ENCODE measurements around the gene MRPL18.
A peak's percentile ranks its signal among the peaks of the same experiment; 100 is the strongest.
"Not testable (repeated sequence)": the region's sequence is repeated elsewhere in the genome, so short reads cannot be mapped to it uniquely, and the experiment has no call there.

The MRPL18 gene

DNA sequence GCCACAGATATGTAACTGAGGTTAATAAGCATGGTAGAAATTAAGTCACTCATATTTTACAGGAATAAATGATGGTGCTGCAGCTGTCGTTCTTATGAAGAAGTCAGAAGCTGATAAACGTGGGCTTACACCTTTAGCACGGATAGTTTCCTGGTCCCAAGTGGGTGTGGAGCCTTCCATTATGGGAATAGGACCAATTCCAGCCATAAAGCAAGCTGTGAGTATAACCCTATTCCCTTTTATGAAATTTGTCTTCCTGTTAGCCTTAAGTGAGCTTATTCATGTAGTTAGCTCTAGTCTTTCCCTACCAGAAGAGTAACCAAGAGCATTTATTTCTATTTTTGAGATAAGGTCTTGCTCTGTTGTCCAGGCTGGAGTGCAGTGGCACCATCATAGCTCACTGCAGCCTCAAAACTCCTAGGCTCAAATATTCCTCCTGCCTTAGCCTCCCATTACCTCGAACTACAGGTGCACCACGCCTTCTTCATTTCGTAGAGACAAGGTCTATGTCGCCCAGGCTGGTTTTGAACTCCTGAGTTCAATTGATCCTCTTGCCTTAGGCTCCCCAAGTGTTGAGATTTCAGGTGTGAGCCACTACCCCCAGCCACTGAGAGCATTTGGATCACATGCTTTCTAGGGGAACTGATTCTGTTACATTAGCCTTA lies 12.9 kb upstream of the MRPL18 start:
- DNase-seq: no peak

DNA sequence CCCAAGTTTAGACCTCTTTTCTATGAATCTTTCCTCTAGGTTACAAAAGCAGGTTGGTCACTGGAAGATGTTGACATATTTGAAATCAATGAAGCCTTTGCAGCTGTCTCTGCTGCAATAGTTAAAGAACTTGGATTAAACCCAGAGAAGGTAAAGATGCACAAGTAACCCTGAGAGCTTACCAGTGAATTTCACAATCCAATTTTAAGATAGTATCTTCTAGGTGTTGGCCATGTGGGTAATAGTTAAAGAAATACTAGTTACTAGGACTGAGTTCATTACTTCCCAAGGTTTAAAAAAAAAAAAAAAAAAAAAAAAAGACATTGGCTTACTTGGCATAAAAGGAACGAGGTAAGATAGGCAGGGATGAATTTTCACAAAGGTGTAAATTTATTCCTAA lies 12.1 kb upstream of the MRPL18 start:
- no peak for DNase-seq

DNA sequence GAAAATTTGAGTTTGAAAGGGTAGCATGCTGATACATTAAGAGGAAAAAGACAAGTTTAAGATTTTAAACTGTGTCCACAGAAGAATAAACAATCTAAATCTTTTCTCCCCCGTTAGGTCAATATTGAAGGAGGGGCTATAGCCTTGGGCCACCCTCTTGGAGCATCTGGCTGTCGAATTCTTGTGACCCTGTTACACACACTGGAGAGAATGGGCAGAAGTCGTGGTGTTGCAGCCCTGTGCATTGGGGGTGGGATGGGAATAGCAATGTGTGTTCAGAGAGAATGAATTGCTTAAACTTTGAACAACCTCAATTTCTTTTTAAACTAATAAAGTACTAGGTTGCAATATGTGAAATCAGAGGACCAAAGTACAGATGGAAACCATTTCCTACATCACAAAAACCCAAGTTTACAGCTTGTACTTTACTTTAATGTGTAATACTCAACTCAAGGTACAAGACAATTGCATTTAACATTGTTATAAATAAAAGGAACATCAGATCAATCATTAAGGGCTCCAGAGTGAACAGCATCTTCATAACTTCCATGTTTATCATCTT lies 11.6 kb upstream of the MRPL18 start:
- no peak for DNase-seq

DNA sequence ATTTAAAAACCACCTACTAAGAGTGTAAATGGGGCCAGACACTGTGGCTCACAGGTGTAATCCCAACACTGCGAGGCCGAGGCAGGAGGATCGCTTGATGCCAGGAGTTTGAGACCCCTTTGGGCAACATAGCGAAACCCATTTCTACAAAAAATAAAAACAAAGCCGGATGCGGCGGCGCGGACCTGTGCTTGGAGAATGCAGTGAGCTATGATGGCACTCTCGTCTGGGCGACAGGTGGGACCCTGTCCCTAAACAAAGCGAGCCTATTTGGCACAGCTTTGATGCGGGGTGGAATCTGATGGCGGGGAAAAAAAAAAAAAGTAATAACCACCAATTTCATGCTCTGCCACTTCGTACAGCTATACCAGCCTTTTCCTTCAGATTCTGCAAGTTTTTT lies 2.0 kb upstream of the MRPL18 start:
- DNase-seq: peak; percentile 21

DNA sequence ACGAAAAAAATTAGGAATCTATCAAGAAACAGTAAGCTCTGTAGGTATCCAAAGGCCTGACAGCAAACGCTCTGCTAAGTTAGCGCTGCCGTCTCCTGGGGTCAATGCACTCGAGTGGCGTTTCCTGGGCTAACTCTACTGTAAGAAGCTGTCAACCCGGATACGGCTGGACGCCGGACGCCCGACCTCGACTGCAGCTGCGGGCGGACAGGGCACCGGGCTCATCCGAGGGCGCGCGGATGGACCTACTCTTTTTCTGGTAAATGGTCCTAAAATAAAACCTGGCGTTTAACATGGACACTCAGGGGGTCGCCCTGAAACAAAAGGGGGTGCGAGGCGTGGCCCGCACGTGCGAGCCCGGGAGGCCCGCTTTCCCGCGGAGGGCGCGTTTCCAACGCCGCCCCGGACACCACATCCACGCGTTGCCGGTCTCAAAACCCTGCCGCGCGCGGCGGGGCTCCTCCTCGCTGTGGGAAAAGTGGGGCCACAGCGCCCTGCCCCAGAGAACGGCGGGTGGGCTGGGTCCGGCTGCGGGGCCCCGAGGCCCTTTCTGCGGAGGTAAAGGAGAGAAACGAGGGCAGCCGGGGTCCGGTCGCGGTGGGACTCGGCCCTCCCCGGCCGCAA lies 1.4 kb upstream of the MRPL18 start:
- DNase-seq: peak; percentile 20

DNA sequence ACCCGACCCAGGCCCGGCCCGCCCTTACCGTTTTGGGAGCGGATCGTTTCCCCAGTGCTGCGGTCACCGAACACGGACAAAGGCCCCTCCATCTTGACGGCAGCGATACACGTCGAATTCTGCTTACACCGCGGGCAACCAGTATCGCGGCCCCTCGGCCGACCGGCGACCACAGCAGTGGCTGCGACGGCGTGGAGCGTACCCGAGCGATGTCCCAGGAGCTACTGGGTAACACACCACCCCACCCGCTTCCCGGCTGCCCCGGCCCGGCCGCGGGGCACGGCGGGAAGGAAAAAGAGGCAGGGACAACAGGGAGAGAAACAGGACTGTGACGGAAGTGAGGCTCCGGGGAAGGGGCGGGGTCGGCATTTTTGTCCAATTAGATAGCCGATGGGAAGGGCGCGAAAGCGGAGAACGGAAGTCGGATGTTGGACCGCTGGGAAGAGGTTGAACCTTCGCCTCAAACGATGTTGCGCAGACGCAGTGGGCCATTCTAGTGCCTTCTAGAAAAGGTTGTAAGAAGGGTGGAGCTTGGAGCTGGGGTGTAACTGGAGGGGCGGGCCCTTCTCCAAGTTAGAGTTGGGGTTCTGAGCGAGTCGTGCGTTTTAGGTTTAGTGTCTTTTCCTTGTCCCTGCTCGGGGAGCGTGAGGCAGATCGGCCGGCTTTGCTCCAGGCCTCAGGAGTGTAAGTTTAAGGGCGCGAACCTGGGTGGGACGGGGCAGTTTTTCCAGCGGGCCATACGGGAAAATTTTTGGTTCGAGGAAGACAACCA lies 704 bp upstream of the MRPL18 start, which contains the start of gene TCP1:
TSS of gene TCP1 (minus strand) at position 226 of the 772 bp plus-strand sequence. CDS start at position 92, 134 bp downstream.
- peak; percentile 100 for DNase-seq

DNA sequence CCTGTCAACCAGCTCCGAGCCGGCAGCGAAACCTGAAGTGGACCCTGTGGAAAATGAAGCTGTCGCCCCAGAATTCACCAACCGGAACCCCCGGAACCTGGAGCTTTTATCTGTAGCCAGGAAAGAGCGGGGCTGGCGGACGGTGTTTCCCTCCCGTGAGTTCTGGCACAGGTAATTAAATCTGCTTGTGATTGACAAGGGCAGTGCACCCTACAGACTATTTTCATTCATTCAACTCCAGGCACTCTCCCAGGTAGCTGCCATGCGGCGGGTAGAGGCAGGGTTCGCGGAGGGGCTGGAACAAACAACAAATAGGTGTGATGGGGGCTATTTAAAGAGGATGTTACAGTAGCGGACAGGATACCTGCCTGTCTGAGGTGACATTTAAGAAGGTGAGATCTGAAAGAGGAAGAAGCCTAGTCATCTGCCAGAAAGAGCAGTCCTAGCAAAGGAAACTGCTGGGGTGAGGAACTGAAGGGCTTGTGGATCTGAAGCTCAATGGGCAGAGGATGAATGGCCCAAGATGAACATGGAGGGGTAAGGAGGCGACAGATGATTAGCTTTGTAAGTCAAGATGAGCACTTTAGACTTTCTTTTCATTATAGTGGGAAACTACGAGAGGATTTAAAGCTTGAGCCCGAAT lies 810 bp downstream of the MRPL18 start:
- DNase-seq: peak; percentile 9

DNA sequence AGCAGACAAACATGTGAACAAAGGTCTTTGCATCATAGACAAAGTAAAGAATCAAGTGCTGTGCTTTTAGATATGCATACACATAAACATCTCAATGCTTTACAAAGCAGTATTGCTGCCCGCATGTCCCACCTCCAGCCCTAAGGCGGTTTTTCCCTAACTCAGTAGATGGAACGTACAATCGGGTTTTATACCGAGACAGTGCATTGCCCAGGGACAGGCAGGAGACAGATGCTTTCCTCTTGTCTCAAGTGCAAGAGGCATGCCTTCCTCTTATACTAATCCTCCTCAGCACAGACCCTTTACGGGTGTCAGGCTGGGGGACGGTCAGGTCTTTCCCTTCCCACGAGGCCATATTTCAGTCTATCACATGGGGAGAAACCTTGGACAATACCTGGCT lies 4.7 kb downstream of the MRPL18 start:
- DNase-seq: not testable (repeated sequence)

DNA sequence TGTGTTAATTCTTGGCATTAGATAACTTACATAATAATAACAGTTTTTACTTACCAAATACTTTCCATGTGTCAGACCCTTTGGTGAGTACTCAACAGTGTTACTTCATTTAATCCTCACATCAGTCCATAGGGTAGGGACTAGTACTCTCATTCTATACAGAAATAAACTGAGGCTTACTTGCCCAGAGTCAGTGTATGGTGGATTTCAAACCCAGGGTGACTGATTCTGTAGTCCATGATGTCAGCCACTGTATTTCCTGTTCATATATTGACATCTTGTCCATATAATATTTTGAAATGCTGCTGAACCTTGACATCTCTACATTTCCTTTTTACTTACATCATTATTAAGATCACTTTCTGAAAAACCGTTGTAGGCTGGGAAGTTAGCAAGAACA lies 7.3 kb downstream of the MRPL18 start:
- no peak for DNase-seq

DNA sequence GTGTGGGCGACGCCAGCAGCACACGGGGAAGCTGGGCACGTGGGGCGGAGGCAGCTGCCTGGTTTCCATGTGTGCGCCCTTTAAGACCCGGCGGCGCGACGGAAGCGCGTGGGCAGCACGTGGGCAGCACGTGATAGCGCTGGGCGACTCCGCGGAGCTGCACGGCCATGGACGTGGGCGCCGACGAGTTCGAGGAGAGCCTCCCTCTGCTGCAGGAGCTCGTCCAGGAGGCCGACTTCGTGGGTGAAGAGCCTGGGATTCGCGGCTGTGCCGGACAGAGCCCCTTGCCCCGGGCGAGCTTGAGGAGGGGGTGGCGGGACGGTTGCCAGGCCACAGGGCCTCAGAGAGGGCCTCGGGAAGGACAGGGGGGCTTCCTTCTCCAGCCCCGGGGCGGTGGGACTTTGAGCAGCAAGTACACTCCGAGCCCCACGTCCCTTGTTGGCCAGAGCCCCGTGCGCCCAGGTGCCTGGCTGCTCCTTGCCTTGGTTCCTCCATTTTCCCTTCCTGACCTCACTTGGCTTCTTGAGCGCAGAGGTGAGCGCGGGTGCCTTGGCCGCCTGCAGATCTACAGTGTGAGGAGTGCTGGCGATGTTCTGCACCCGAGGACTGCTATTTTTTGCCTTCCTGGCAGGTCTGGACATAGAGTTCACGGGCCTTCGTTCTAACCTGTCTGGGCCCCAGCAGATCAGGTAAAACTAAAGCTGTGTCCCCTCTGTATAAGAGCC lies 10.0 kb downstream of the MRPL18 start, which contains the start of gene PNLDC1:
TSS of gene PNLDC1 (plus strand) at position 136 of the 725 bp plus-strand sequence. CDS start at position 168, 32 bp downstream.
- no peak for DNase-seq

DNA sequence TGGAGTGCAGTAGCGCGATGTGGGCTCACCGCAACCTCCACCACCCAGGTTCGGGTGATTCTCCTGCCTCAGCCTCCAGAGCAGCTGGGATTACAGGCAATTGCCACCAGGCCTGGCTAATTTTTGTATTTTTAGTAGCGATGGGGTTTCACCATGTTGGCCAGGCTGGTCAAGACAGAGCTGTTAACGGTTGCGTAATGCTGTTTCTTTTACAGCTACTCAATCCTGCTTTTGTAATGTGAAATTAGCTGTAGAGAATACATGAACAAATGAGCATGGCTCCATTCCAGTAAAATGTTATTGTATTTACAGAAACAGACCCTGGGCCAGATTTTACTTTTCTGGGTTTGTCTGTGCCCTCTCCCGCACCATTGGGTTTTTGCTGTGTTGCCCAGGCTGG lies 11.7 kb downstream of the MRPL18 start:
- no peak for DNase-seq

DNA sequence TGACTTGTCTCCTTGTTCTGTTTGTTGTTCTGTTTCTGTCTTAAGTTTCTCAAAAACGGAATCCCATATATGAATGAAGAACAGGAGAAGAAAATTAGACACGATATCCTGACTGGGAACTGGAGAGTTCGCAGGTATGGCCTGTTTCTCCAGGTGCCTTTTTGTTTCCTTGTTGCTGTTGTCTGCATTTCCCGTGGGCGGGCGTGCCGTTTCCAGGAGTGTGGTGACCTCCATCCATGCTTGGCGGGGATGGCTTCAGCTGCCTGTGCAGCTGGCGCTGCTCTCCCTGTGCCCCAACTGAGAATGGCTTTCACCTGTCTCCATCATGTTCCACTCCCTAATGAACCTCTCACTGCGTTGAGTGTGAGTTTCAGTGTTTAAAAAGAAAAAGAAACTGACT lies 14.2 kb downstream of the MRPL18 start:
- no peak for DNase-seq

DNA sequence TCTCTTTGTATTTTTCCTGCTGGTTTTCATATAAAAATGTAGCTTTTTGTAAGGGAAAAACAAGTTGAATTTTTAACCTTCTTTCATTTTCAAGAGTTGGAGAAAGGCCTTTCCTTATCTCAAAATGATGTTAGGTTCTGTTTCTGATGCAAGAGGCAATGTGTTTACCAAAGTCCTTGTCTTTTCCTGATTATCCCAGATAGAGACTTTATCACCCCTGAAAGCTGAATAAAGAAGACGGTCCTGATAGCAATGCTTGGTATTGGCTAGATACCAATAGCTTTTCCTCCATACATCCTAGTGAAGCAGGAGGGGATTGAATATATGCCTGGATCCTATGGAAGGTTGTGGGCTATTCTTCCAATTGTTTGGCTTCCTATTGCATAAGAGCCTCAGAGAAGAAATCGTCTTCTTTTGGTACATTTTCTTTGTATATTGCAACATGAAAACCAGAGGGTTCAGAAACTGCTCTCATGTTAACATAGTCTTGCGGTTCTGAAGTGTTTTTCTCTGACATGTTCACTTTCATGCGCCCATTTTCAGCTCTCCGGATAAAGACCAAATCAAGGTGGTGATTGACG lies 15.3 kb downstream of the MRPL18 start:
- no peak for DNase-seq

DNA sequence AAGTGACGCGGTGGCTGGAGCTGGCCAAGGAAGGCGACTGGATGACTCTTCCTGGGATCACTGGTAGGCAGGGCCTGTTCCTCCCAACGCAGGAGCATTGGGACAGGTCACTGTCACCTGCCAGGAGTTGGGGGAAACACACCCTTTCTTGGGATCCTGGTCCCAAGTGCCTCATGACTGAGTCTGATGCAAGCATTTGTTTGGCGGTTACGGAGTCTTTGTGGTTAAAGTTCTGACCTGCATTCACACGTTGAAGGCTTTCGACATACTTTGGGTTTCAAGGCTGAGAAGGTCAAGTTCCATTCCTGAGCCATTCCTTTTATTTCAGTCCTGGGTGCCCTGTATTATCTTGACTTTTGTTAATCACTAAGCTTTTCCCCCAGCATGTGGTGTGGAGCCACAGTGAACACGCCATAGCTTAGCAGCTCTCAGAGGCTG lies 15.8 kb downstream of the MRPL18 start:
- DNase-seq: no peak

DNA sequence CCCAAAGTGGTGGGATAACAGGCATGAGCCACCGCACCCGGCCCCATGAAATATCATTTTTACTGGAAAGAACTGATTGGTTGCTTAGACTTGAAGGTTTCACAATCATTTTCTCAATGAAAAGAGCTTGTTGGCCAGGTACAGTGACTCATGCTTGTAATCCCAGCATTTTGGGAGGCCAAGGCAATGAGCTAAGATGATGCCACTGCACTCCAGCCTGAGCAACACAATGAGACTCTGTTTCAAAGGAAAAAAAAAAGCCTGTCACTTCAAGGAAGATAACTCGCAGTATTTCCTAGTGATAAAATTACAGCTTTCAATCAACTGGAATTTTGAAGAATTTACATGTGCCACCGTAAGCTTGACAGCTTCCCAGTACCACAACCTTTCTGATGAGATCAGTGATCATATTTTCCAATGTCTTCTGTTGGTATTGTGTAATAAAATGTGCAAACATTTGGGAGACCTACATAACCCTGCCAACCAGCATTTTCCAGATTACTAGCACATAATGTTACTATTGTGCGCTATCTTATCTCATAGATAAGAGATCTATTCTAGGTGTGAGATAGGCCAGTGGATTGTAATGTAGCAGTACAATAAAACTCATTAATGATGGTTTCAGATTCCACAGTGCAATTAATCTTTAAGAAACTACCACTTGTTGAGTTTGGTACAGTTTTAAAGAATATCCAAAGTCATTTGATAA lies 17.0 kb downstream of the MRPL18 start:
- no peak for DNase-seq

DNA sequence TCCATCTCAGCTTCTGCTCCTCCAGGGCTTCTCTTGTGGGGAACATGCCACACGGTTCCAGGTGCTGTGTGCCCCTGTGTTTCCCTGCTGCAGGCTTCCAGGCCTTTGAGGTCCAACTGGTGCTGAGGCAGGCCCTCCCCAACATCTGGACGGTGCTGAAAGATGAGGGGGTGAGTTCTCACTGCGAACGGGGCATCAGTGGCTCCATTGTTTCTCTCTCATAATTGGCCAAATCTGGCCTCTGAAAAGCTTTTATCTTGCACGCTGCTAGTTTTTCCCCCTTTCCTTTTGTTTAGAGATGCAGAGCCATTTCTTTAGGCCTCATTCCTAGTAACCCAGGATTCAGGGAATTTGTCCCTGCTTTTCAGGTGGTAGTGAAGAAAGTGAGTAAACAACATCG lies 18.4 kb downstream of the MRPL18 start:
- no peak for DNase-seq

DNA sequence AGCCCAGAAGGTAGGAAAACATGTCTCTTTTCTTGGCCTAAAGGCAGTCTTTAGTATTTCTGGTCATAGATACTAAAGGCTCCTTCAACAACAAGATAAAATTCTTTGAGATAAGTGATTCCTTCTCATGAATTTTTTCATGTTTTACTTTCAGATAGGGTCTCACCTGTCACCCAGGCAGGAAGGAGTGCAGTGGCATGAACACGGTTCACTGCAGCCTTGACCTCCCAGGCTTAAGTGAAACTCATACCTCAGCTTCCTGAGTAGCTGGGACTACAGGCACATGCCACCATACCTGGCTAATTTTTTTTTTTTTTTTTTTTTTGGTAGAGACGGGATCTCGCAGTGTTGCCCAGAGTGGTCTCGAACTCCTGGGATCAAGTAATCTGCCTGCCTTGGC lies 18.9 kb downstream of the MRPL18 start:
- no peak for DNase-seq

DNA sequence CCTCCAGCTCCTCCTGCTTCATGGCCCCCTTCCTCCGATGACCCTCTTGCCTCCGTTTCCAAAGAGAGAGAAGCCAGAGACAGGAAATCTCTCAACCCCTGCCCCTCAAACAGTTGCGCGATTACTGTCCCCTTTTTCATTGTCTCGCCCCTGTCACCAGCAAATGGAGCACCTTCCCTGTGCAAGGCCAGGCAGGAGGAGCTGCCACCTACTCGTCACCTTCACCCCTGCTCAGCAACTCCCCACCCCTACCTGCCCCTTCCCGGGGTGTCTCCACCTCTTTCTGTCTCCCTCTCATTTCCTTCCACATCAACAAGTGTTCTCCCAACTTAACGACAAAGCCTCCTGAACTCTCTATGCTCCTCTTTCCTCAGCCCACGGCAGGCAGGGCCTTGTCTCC lies 23.5 kb downstream of the MRPL18 start:
- DNase-seq: no peak

DNA sequence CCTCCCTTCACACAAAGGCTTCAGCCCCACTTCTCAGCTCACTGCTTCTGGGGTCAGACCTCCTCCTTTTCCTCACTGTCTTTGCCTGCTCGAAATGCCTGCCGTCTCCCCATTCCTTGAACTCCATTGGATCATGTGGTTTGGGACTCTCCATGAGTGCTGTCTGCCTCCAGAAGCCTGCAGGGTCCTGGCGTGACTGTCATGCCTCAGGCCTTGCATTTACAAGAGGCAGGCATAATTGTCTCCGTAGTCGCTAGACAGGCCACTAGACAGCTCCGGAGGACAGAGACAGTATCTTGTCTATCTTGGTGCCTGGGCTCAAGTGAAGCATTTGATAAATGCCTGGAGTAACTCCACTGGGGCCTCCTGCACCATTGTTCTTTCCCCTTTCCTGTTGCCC lies 25.1 kb downstream of the MRPL18 start:
- DNase-seq: no peak

DNA sequence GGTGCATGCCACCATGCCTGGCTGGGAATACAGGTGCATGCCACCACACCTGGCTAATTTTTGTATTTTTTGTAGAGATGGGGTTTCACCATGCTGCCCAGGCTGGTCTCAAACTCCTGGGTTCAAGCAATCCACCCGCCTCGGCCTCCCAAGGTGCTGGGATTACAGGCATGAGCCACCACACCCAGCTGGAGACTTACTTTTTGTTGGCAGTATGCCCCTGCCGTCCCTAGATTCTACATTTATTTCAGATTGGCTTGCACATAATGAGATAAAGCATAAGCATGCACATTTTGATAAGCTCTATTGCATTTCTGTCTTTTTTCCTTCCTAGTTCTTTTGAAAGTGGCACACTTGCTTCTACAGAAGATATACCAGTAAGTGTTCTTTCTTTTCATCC lies 26.5 kb downstream of the MRPL18 start:
- DNase-seq: not testable (repeated sequence)

Data from CD4-positive, alpha-beta T cell treated with Interleukin-6 for 4 hours (primary cell).